ENCODE data around the gene TBC1D19.

- TF ChIP-seq CTCF (IDR thresholded peaks at IDR 0.05; ENCODE audit: low read depth, low read length, poor library complexity, severe bottlenecking) (no peak), EZH2phosphoT487 (IDR thresholded peaks at IDR 0.05; ENCODE audit: borderline replicate concordance, low read length) (no peak)
Observed at GRCh38 chr4:26748811-26749210, 164.9 kb downstream of the TBC1D19 start.

All from DOHH2 (cell line).